LNCAP (cell line): ENCODE measurements around the gene FAM32A.

ENCODE experiments used
- CTCF ChIP-seq: fragments of 450-650 bp; IDR thresholded peaks from 2 replicates; pipeline ENCODE4 v1.5.1; 2017; ENCODE audit warnings: mild to moderate bottlenecking

The FAM32A gene

GRCh38 chr19:16144216-16144581, 41.0 kb upstream of the FAM32A start:
- no peak for TF ChIP-seq CTCF

- no peak for TF ChIP-seq CTCF
These were observed 39.1 kb upstream of the FAM32A start for GRCh38 chr19:16146112-16146511.

GRCh38 chr19:16148443-16149229, 36.6 kb upstream of the FAM32A start:
- no peak for TF ChIP-seq CTCF

GRCh38 chr19:16153582-16154336, 31.5 kb upstream of the FAM32A start:
- TF ChIP-seq CTCF, result no peak

GRCh38 chr19:16154557-16154956, 30.7 kb upstream of the FAM32A start:
- TF ChIP-seq CTCF, result no peak

- TF ChIP-seq CTCF, result no peak
These were observed 30.1 kb upstream of the FAM32A start for GRCh38 chr19:16155128-16155527.

GRCh38 chr19:16156904-16157303, 28.3 kb upstream of the FAM32A start:
- no peak for TF ChIP-seq CTCF
